ENCODE results near the gene MSH2. TPM values are rescaled to one million over a fixed set of nuclear protein-coding genes. Genes with fewer than 3 reads are reported as not detected.
"Not testable (repeated sequence)": the region's sequence is repeated elsewhere in the genome, so short reads cannot be mapped to it uniquely, and the experiment has no call there.

The MSH2 gene
- total RNA-seq, 1 donor: 14.5 TPM

- H3K79me2 ChIP-seq (ENCODE audit: insufficient read depth, low read length): no peaks in the 10 kb centered on the region
- no peaks in the 10 kb centered on the region for H4K20me1 ChIP-seq (ENCODE audit: insufficient read depth, low read length)
- DNase-seq (ENCODE audit: insufficient read length, low spot score, missing footprints): no peak
- H3K4me1 ChIP-seq (ENCODE audit: insufficient read depth, low read length): no peaks in the 10 kb centered on the region
- H3K9me3 ChIP-seq (ENCODE audit: low read depth, low read length): no peaks in the 10 kb centered on the region
- no peak overlapping the region for H3K4me3 ChIP-seq (ENCODE audit: insufficient read depth, low read length)
- no peaks in the 10 kb centered on the region for H3K27me3 ChIP-seq (ENCODE audit: insufficient read depth, low read length)
- H3K27ac ChIP-seq (ENCODE audit: low read depth, low read length): no peak overlapping the region
- no peak overlapping the region for H3K4me2 ChIP-seq (ENCODE audit: insufficient read depth, low read length)
- H3K36me3 ChIP-seq (ENCODE audit: insufficient read depth, low read length): no peaks in the 10 kb centered on the region
- TF ChIP-seq CTCF (IDR thresholded peaks at IDR 0.05; ENCODE audit: extremely low read depth, low read depth, low read length): no peak
- H2AFZ ChIP-seq (ENCODE audit: low read length): no peak overlapping the region
Observed at GRCh38 chr2:47452761-47453160, 49.8 kb downstream of the MSH2 start.

GRCh38 chr2:47454818-47455217 lies 51.9 kb downstream of the MSH2 start:
- not testable (repeated sequence) for H3K27ac ChIP-seq (ENCODE audit: low read depth, low read length); H3K4me3 ChIP-seq (ENCODE audit: insufficient read depth, low read length); H3K79me2 ChIP-seq (ENCODE audit: insufficient read depth, low read length); H2AFZ ChIP-seq (ENCODE audit: low read length); H3K4me2 ChIP-seq (ENCODE audit: insufficient read depth, low read length); DNase-seq (ENCODE audit: insufficient read length, low spot score, missing footprints); H3K4me1 ChIP-seq (ENCODE audit: insufficient read depth, low read length); H3K36me3 ChIP-seq (ENCODE audit: insufficient read depth, low read length); H3K27me3 ChIP-seq (ENCODE audit: insufficient read depth, low read length); H3K9me3 ChIP-seq (ENCODE audit: low read depth, low read length); H4K20me1 ChIP-seq (ENCODE audit: insufficient read depth, low read length)

- Histone ChIP-seq H3K4me2 (ENCODE audit: insufficient read depth, low read length) (no peak overlapping the region), H3K36me3 (ENCODE audit: insufficient read depth, low read length) (no peaks in the 10 kb centered on the region), H3K27me3 (ENCODE audit: insufficient read depth, low read length) (no peaks in the 10 kb centered on the region), H2AFZ (ENCODE audit: low read length) (no peak overlapping the region), H4K20me1 (ENCODE audit: insufficient read depth, low read length) (no peaks in the 10 kb centered on the region), H3K9me3 (ENCODE audit: low read depth, low read length) (no peaks in the 10 kb centered on the region), H3K4me3 (ENCODE audit: insufficient read depth, low read length) (no peak overlapping the region), H3K4me1 (ENCODE audit: insufficient read depth, low read length) (no peaks in the 10 kb centered on the region), H3K27ac (ENCODE audit: low read depth, low read length) (no peak overlapping the region), H3K79me2 (ENCODE audit: insufficient read depth, low read length) (no peaks in the 10 kb centered on the region)
- no peak for TF ChIP-seq CTCF (IDR thresholded peaks at IDR 0.05; ENCODE audit: extremely low read depth, low read depth, low read length)
- no peak for DNase-seq (ENCODE audit: insufficient read length, low spot score, missing footprints)
Observed at GRCh38 chr2:47455411-47455810, 52.5 kb downstream of the MSH2 start.

GRCh38 chr2:47456851-47457250 lies 53.9 kb downstream of the MSH2 start:
- no peaks in the 10 kb centered on the region for H3K9me3 ChIP-seq (ENCODE audit: low read depth, low read length)
- no peaks in the 10 kb centered on the region for H3K4me1 ChIP-seq (ENCODE audit: insufficient read depth, low read length)
- no peak overlapping the region for H3K4me2 ChIP-seq (ENCODE audit: insufficient read depth, low read length)
- H2AFZ ChIP-seq (ENCODE audit: low read length): no peak overlapping the region
- no peaks in the 10 kb centered on the region for H3K79me2 ChIP-seq (ENCODE audit: insufficient read depth, low read length)
- H3K36me3 ChIP-seq (ENCODE audit: insufficient read depth, low read length): no peaks in the 10 kb centered on the region
- no peak for DNase-seq (ENCODE audit: insufficient read length, low spot score, missing footprints)
- no peaks in the 10 kb centered on the region for H3K27me3 ChIP-seq (ENCODE audit: insufficient read depth, low read length)
- H3K27ac ChIP-seq (ENCODE audit: low read depth, low read length): no peak overlapping the region
- no peak for TF ChIP-seq CTCF (IDR thresholded peaks at IDR 0.05; ENCODE audit: extremely low read depth, low read depth, low read length)
- no peaks in the 10 kb centered on the region for H4K20me1 ChIP-seq (ENCODE audit: insufficient read depth, low read length)
- no peak overlapping the region for H3K4me3 ChIP-seq (ENCODE audit: insufficient read depth, low read length)

Data from osteoblast (primary cell).